ENCODE data around the gene TMPRSS13. TPM values are rescaled to one million over a fixed set of nuclear protein-coding genes. Genes with fewer than 3 reads are reported as not detected.

TMPRSS13 gene
- polyA plus RNA-seq, 1 donor, result 3.6 TPM

- H3K36me3 ChIP-seq (ENCODE audit: control insufficient read depth, insufficient read depth, low read length), result no peaks in the 10 kb centered on the region
- no peak overlapping the region for H3K4me3 ChIP-seq (ENCODE audit: low read length)
- H3K4me1 ChIP-seq (ENCODE audit: control insufficient read depth, insufficient read depth, low read length), result no peaks in the 10 kb centered on the region
- H3K27ac ChIP-seq (ENCODE audit: low read length), result no peak overlapping the region
- no peaks in the 10 kb centered on the region for H3K9me3 ChIP-seq (ENCODE audit: control insufficient read depth, low read depth, low read length)
- no peak for DNase-seq
- no peaks in the 10 kb centered on the region for H3K27me3 ChIP-seq (ENCODE audit: control insufficient read depth, insufficient read depth, low read length)
- no CpG with 5 or more reads among the region's 4 CpGs for WGBS (ENCODE audit: insufficient coverage, low lambda C conversion rate)
Observed at GRCh38 chr11:117898059-117898458, 31.1 kb downstream of the TMPRSS13 start.

GRCh38 chr11:117892651-117893050, 36.6 kb downstream of the TMPRSS13 start:
- no CpG with 5 or more reads among the region's 3 CpGs for WGBS (ENCODE audit: insufficient coverage, low lambda C conversion rate)
- Histone ChIP-seq H3K27me3 (ENCODE audit: control insufficient read depth, insufficient read depth, low read length) (no peaks in the 10 kb centered on the region), H3K9me3 (ENCODE audit: control insufficient read depth, low read depth, low read length) (no peaks in the 10 kb centered on the region), H3K4me3 (ENCODE audit: low read length) (no peak overlapping the region), H3K27ac (ENCODE audit: low read length) (no peak overlapping the region), H3K4me1 (ENCODE audit: control insufficient read depth, insufficient read depth, low read length) (no peaks in the 10 kb centered on the region), H3K36me3 (ENCODE audit: control insufficient read depth, insufficient read depth, low read length) (no peaks in the 10 kb centered on the region)
- DNase-seq, result no peak

- Histone ChIP-seq H3K36me3 (ENCODE audit: control insufficient read depth, insufficient read depth, low read length) (no peaks in the 10 kb centered on the region), H3K9me3 (ENCODE audit: control insufficient read depth, low read depth, low read length) (no peaks in the 10 kb centered on the region), H3K27ac (ENCODE audit: low read length) (no peak overlapping the region), H3K27me3 (ENCODE audit: control insufficient read depth, insufficient read depth, low read length) (no peaks in the 10 kb centered on the region), H3K4me1 (ENCODE audit: control insufficient read depth, insufficient read depth, low read length) (no peaks in the 10 kb centered on the region), H3K4me3 (ENCODE audit: low read length) (no peak overlapping the region)
- no peak for DNase-seq
- no CpG with 5 or more reads among the region's 2 CpGs for WGBS (ENCODE audit: insufficient coverage, low lambda C conversion rate)
Observed at GRCh38 chr11:117891362-117891761, 37.8 kb downstream of the TMPRSS13 start.

GRCh38 chr11:117888139-117888566, 41.0 kb downstream of the TMPRSS13 start:
- Histone ChIP-seq H3K27me3 (ENCODE audit: control insufficient read depth, insufficient read depth, low read length) (no peaks in the 10 kb centered on the region), H3K4me3 (ENCODE audit: low read length) (no peak overlapping the region), H3K27ac (ENCODE audit: low read length) (no peak overlapping the region), H3K4me1 (ENCODE audit: control insufficient read depth, insufficient read depth, low read length) (peaks cover 8% of the 10 kb centered on the region), H3K36me3 (ENCODE audit: control insufficient read depth, insufficient read depth, low read length) (no peaks in the 10 kb centered on the region), H3K9me3 (ENCODE audit: control insufficient read depth, low read depth, low read length) (no peaks in the 10 kb centered on the region)
- DNase-seq, result no peak
- WGBS (ENCODE audit: insufficient coverage, low lambda C conversion rate), result 76% methylated on average over 3 of the region's 8 CpGs

GRCh38 chr11:117887431-117888138, 41.6 kb downstream of the TMPRSS13 start:
- Histone ChIP-seq H3K27ac (ENCODE audit: low read length) (no peak overlapping the region), H3K9me3 (ENCODE audit: control insufficient read depth, low read depth, low read length) (no peaks in the 10 kb centered on the region), H3K27me3 (ENCODE audit: control insufficient read depth, insufficient read depth, low read length) (no peaks in the 10 kb centered on the region), H3K4me3 (ENCODE audit: low read length) (no peak overlapping the region), H3K36me3 (ENCODE audit: control insufficient read depth, insufficient read depth, low read length) (no peaks in the 10 kb centered on the region), H3K4me1 (ENCODE audit: control insufficient read depth, insufficient read depth, low read length) (peaks cover 14% of the 10 kb centered on the region)
- WGBS (ENCODE audit: insufficient coverage, low lambda C conversion rate), result no CpG with 5 or more reads among the region's 9 CpGs
- no peak for DNase-seq

- DNase-seq, result peak; percentile 64 to 67
- no peaks in the 10 kb centered on the region for H3K36me3 ChIP-seq (ENCODE audit: control insufficient read depth, insufficient read depth, low read length)
- H3K27me3 ChIP-seq (ENCODE audit: control insufficient read depth, insufficient read depth, low read length), result peaks cover 3% of the 10 kb centered on the region
- H3K4me1 ChIP-seq (ENCODE audit: control insufficient read depth, insufficient read depth, low read length), result peaks cover 14% of the 10 kb centered on the region
- no peaks in the 10 kb centered on the region for H3K9me3 ChIP-seq (ENCODE audit: control insufficient read depth, low read depth, low read length)
- 50% methylated on average over 1 of the region's 11 CpGs for WGBS (ENCODE audit: insufficient coverage, low lambda C conversion rate)
- H3K4me3 ChIP-seq (ENCODE audit: low read length), result no peak overlapping the region
- H3K27ac ChIP-seq (ENCODE audit: low read length), result peak overlapping the region; percentile 58
Observed at GRCh38 chr11:117885777-117886176, 43.4 kb downstream of the TMPRSS13 start.

- Histone ChIP-seq H3K4me3 (ENCODE audit: low read length) (no peak overlapping the region), H3K36me3 (ENCODE audit: control insufficient read depth, insufficient read depth, low read length) (no peaks in the 10 kb centered on the region), H3K27me3 (ENCODE audit: control insufficient read depth, insufficient read depth, low read length) (peaks cover 7% of the 10 kb centered on the region), H3K27ac (ENCODE audit: low read length) (peak overlapping the region; percentile 58), H3K9me3 (ENCODE audit: control insufficient read depth, low read depth, low read length) (no peaks in the 10 kb centered on the region), H3K4me1 (ENCODE audit: control insufficient read depth, insufficient read depth, low read length) (peaks cover 14% of the 10 kb centered on the region)
- WGBS (ENCODE audit: insufficient coverage, low lambda C conversion rate), result 60% methylated on average over 1 of the region's 7 CpGs
- DNase-seq, result no peak
Observed at GRCh38 chr11:117884994-117885393, 44.2 kb downstream of the TMPRSS13 start.

GRCh38 chr11:117883063-117883462, 46.1 kb downstream of the TMPRSS13 start:
- H3K9me3 ChIP-seq (ENCODE audit: control insufficient read depth, low read depth, low read length), result no peaks in the 10 kb centered on the region
- H3K4me1 ChIP-seq (ENCODE audit: control insufficient read depth, insufficient read depth, low read length), result peaks cover 14% of the 10 kb centered on the region
- no peak overlapping the region for H3K27ac ChIP-seq (ENCODE audit: low read length)
- H3K27me3 ChIP-seq (ENCODE audit: control insufficient read depth, insufficient read depth, low read length), result peaks cover 23% of the 10 kb centered on the region
- no peak for DNase-seq
- no peak overlapping the region for H3K4me3 ChIP-seq (ENCODE audit: low read length)
- no CpG with 5 or more reads among the region's 3 CpGs for WGBS (ENCODE audit: insufficient coverage, low lambda C conversion rate)
- H3K36me3 ChIP-seq (ENCODE audit: control insufficient read depth, insufficient read depth, low read length), result no peaks in the 10 kb centered on the region

GRCh38 chr11:117882311-117882905, 46.8 kb downstream of the TMPRSS13 start:
- peak in 1 of 2 donors; percentile 35 for DNase-seq
- Histone ChIP-seq H3K9me3 (ENCODE audit: control insufficient read depth, low read depth, low read length) (no peaks in the 10 kb centered on the region), H3K4me3 (ENCODE audit: low read length) (no peak overlapping the region), H3K27me3 (ENCODE audit: control insufficient read depth, insufficient read depth, low read length) (peaks cover 30% of the 10 kb centered on the region), H3K36me3 (ENCODE audit: control insufficient read depth, insufficient read depth, low read length) (no peaks in the 10 kb centered on the region), H3K27ac (ENCODE audit: low read length) (no peak overlapping the region), H3K4me1 (ENCODE audit: control insufficient read depth, insufficient read depth, low read length) (peaks cover 14% of the 10 kb centered on the region)
- WGBS (ENCODE audit: insufficient coverage, low lambda C conversion rate), result 40% methylated on average over 1 of the region's 11 CpGs

GRCh38 chr11:117881217-117881616, 48.0 kb downstream of the TMPRSS13 start:
- Histone ChIP-seq H3K36me3 (ENCODE audit: control insufficient read depth, insufficient read depth, low read length) (no peaks in the 10 kb centered on the region), H3K27ac (ENCODE audit: low read length) (no peak overlapping the region), H3K27me3 (ENCODE audit: control insufficient read depth, insufficient read depth, low read length) (peaks cover 41% of the 10 kb centered on the region), H3K4me3 (ENCODE audit: low read length) (no peak overlapping the region), H3K4me1 (ENCODE audit: control insufficient read depth, insufficient read depth, low read length) (peaks cover 19% of the 10 kb centered on the region), H3K9me3 (ENCODE audit: control insufficient read depth, low read depth, low read length) (no peaks in the 10 kb centered on the region)
- DNase-seq, result no peak
- 94% methylated on average over 3 of the region's 5 CpGs for whole genome bisulfite sequencing (ENCODE audit: insufficient coverage, low lambda C conversion rate)
